ENCODE measurements around the gene CFAP46.

Gene CFAP46

DNA sequence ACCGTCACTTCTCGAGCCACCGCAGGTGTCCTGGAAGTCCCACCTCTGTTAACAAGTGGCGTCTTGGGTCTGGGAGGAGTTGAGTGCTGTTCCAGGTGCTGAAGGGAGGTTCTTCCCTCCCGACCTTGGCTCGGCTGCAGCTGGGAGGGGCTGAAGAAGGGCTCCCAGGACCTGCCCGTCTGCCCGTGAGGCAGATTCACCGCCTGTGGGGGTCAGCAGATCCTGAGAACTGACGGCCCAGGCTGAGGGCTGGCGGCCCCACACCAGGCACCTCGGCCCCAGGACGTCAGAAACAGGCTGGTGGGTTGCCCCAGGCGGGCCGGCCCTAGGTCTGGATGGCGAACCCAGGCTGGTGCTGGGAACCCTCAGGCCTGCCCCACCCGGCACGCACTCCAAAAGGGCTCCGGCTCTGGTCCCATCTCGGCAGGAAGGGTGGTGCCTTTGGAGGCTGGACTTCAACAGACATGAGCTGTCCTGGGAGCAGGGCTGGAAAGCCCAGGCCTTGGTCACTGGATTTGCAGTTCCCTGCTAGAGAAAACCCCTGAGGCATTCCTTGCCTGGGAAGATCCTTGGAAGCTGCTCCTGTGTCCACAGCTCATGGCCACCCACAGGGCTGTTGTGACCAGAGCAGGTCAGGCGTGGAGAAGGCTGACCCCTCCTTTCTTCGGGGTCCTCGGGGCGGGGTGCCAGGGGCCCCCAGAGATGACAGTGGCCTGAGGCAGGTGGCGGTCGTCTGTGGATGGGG, 42.6 kb upstream of the CFAP46 start:
- Histone ChIP-seq H3K4me1 (ENCODE audit: insufficient read depth, low read length) (no peaks in the 10 kb centered on the region), H3K27ac (ENCODE audit: low read depth, low read length) (no peak overlapping the region), H3K4me3 (ENCODE audit: low read depth in 1 of 2, low read length in 2 of 2) (no peak overlapping the region), H3K27me3 (ENCODE audit: control insufficient read depth in 1 of 2, insufficient read depth in 2 of 2, low read length in 2 of 2) (peaks cover 0 to 4% of the 10 kb centered on the region in 2 donors), H3K9ac (ENCODE audit: low read length) (no peak overlapping the region), H3K9me3 (ENCODE audit: low read length) (no peaks in the 10 kb centered on the region), H3K36me3 (ENCODE audit: insufficient read depth, low read length) (no peaks in the 10 kb centered on the region)

GRCh38 chr10:132984008-132984295, 41.6 kb upstream of the CFAP46 start:
- Histone ChIP-seq H3K4me1 (ENCODE audit: insufficient read depth, low read length) (no peaks in the 10 kb centered on the region), H3K27ac (ENCODE audit: low read depth, low read length) (no peak overlapping the region), H3K27me3 (ENCODE audit: control insufficient read depth in 1 of 2, insufficient read depth in 2 of 2, low read length in 2 of 2) (peaks cover 0 to 4% of the 10 kb centered on the region in 2 donors), H3K9ac (ENCODE audit: low read length) (no peak overlapping the region), H3K36me3 (ENCODE audit: insufficient read depth, low read length) (no peaks in the 10 kb centered on the region), H3K4me3 (ENCODE audit: low read depth in 1 of 2, low read length in 2 of 2) (no peak overlapping the region), H3K9me3 (ENCODE audit: low read length) (no peaks in the 10 kb centered on the region)

DNA sequence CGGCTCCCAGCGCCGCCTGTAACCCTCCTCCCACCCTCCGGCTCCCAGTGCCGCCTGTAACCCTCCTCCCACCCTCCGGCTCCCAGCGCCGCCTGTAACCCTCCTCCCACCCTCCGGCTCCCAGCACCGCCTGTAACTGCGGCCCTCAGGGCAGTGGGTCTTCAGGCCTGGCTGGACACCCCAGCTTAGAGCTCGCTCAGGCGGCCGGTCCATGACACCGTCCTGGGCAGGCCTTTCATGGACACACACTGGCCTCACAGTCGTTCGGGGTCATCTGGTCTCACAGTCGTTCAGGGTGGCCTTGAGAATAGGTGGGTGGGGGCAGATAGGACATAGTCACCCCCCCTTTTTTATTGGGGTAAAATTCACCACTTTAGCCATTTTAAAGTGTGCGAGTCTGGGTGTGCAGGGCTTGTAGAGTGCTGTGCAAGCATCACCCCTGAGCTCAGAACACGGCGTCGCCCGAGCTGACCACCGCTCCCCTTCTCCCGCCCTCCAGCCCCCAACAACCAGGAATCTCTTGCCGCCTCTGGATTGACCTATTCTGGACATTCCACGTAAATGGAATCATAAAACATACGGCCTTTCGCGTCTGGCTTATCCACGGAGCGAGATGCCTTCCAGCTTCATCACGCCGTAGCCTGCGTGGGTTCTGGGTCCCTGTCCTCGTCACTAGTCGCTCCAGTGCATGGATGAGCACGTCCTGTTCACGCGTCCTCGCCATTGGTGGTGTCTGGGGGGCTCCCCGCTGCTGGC, 41.1 kb upstream of the CFAP46 start:
- no peaks in the 10 kb centered on the region for H3K9me3 ChIP-seq (ENCODE audit: low read length)
- peaks cover 0 to 4% of the 10 kb centered on the region in 2 donors for H3K27me3 ChIP-seq (ENCODE audit: control insufficient read depth in 1 of 2, insufficient read depth in 2 of 2, low read length in 2 of 2)
- H3K36me3 ChIP-seq (ENCODE audit: insufficient read depth, low read length), result no peaks in the 10 kb centered on the region
- H3K27ac ChIP-seq (ENCODE audit: low read depth, low read length), result no peak overlapping the region
- H3K4me3 ChIP-seq (ENCODE audit: low read depth in 1 of 2, low read length in 2 of 2), result no peak overlapping the region
- H3K4me1 ChIP-seq (ENCODE audit: insufficient read depth, low read length), result no peaks in the 10 kb centered on the region
- no peak overlapping the region for H3K9ac ChIP-seq (ENCODE audit: low read length)

DNA sequence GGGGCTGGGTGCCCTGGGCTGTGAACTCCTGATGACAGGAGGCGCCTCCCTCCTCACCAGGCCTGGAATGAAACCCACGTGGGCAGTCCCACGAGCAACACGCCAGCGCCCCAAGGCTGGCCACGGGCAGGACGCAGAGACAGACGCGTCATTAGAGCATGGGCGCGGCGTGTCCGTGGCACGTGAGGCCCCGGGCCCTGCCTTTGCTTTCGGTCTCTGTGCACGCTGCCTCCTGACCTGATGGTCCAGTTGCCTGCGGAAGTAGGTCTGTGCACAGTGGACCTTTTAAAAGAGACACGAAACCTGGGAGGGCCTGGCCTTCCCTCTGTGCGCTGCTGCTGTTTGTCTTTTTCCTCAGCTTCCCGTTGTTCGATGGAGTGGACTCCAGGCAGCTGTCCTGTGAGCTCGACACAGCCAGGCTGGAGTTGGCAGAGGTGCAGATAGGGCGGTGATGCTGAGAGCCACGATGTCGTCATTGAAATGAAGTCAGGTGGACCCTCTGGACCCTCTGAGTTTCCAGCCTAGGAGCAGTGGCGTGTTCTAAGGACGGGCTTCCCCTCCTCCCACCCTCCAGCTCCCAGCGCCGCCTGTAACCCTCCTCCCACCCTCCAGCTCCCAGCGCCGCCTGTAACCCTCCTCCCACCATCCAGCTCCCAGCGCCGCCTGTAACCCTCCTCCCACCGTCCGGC, 40.1 kb upstream of the CFAP46 start:
- Histone ChIP-seq H3K4me1 (ENCODE audit: insufficient read depth, low read length) (no peaks in the 10 kb centered on the region), H3K27me3 (ENCODE audit: control insufficient read depth in 1 of 2, insufficient read depth in 2 of 2, low read length in 2 of 2) (peaks cover 0 to 4% of the 10 kb centered on the region in 2 donors), H3K9me3 (ENCODE audit: low read length) (no peaks in the 10 kb centered on the region), H3K4me3 (ENCODE audit: low read depth in 1 of 2, low read length in 2 of 2) (no peak overlapping the region), H3K9ac (ENCODE audit: low read length) (no peak overlapping the region), H3K27ac (ENCODE audit: low read depth, low read length) (no peak overlapping the region), H3K36me3 (ENCODE audit: insufficient read depth, low read length) (no peaks in the 10 kb centered on the region)

GRCh38 chr10:132981746-132982145, 39.4 kb upstream of the CFAP46 start:
- no peak overlapping the region for H3K9ac ChIP-seq (ENCODE audit: low read length)
- no peaks in the 10 kb centered on the region for H3K9me3 ChIP-seq (ENCODE audit: low read length)
- H3K36me3 ChIP-seq (ENCODE audit: insufficient read depth, low read length), result no peaks in the 10 kb centered on the region
- H3K27me3 ChIP-seq (ENCODE audit: control insufficient read depth in 1 of 2, insufficient read depth in 2 of 2, low read length in 2 of 2), result peaks cover 0 to 4% of the 10 kb centered on the region in 2 donors
- no peaks in the 10 kb centered on the region for H3K4me1 ChIP-seq (ENCODE audit: insufficient read depth, low read length)
- no peak overlapping the region for H3K27ac ChIP-seq (ENCODE audit: low read depth, low read length)
- H3K4me3 ChIP-seq (ENCODE audit: low read depth in 1 of 2, low read length in 2 of 2), result no peak overlapping the region

GRCh38 chr10:132981173-132981555, 38.8 kb upstream of the CFAP46 start:
- H3K4me1 ChIP-seq (ENCODE audit: insufficient read depth, low read length), result no peaks in the 10 kb centered on the region
- H3K4me3 ChIP-seq (ENCODE audit: low read depth in 1 of 2, low read length in 2 of 2), result no peak overlapping the region
- H3K9ac ChIP-seq (ENCODE audit: low read length), result no peak overlapping the region
- H3K27ac ChIP-seq (ENCODE audit: low read depth, low read length), result no peak overlapping the region
- H3K27me3 ChIP-seq (ENCODE audit: control insufficient read depth in 1 of 2, insufficient read depth in 2 of 2, low read length in 2 of 2), result peaks cover 0 to 4% of the 10 kb centered on the region in 2 donors
- no peaks in the 10 kb centered on the region for H3K36me3 ChIP-seq (ENCODE audit: insufficient read depth, low read length)
- no peaks in the 10 kb centered on the region for H3K9me3 ChIP-seq (ENCODE audit: low read length)

DNA sequence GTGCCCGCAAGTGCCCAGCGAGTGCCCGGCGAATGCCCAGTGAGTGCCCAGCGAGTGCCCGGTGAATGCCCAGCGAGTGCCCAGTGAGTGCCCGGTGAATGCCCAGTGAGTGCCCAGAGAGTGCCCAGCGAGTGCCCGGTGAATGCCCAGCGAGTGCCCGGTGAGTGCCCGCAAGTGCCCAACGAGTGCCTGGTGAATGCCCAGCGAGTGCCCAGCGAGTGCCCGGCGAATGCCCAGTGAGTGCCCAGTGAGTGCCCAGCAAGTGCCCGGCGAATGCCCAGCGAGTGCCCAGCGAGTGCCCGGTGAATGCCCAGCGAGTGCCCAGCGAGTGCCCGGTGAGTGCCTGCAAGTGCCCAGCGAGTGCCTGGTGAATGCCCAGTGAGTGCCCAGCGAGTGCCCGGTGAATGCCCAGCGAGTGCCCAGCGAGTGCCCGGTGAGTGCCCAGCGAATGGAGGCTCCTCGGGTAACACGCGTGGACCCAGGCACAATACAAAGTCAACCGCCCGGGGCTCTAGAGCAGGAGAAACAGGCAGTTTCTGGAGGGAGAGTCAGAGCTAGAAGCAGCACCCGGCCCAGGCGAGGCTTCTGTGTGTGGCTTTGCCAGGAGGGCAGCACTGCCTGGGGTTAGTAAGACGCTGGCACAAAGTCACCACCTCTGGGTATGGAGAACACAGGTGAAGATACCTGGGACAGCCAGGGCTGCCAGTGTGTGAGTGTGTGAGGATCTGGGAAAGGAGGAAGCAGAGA, 38.2 kb upstream of the CFAP46 start:
- Histone ChIP-seq H3K36me3 (ENCODE audit: insufficient read depth, low read length) (no peaks in the 10 kb centered on the region), H3K9me3 (ENCODE audit: low read length) (no peaks in the 10 kb centered on the region), H3K4me1 (ENCODE audit: insufficient read depth, low read length) (no peaks in the 10 kb centered on the region), H3K27me3 (ENCODE audit: control insufficient read depth in 1 of 2, insufficient read depth in 2 of 2, low read length in 2 of 2) (peaks cover 0 to 8% of the 10 kb centered on the region in 2 donors), H3K4me3 (ENCODE audit: low read depth in 1 of 2, low read length in 2 of 2) (no peak overlapping the region), H3K27ac (ENCODE audit: low read depth, low read length) (no peak overlapping the region), H3K9ac (ENCODE audit: low read length) (no peak overlapping the region)

DNA sequence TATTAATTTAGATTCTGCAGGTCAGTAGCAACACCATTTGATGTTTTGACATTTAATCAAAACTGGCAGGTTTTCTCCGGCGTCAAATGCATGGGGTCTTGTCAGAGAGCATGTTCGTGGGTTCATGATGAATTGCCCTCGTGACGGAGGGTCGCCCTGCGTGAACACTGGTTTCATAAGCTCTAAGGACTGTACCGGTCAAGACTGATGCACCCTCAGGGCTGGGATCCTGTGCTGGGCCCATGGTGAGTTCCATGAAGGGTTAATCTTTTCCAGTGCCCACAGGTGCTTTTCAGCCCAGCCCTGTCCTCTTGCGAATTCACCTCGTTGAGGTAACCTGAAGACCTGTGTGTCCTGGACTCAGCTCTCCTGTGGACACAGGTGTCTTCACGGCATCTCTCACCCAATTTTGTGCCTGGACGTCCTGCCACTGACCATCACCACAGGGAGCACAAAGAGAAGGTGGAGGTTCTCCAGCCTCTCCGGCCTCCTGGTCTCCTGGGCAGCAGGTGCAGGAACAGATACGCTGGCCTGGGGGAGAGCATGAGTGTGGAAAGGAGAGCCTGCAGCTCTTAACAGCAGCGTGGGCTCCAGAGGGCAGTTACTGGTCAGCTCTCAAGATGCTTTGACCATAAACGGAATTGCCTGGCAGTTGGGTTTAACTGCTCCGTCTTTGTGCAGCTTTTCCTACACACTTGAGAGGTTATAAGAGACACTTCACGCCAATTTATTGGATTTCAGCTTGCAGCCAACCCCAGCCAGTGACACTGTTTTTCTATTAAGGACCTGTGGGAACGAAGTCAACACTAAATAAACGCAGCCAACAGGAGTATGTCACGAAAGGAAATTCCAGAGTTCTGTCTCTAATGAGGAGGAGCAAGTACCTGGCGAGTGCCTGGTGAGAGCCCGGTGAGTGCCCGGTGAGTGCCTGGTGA, 37.4 kb upstream of the CFAP46 start:
- H3K4me3 ChIP-seq (ENCODE audit: low read depth in 1 of 2, low read length in 2 of 2), result no peak overlapping the region
- peaks cover 0 to 16% of the 10 kb centered on the region in 2 donors for H3K27me3 ChIP-seq (ENCODE audit: control insufficient read depth in 1 of 2, insufficient read depth in 2 of 2, low read length in 2 of 2)

GRCh38 chr10:132978542-132978941, 36.2 kb upstream of the CFAP46 start:
- Histone ChIP-seq H3K36me3 (ENCODE audit: insufficient read depth, low read length) (no peaks in the 10 kb centered on the region), H3K4me3 (ENCODE audit: low read depth in 1 of 2, low read length in 2 of 2) (no peak overlapping the region), H3K27ac (ENCODE audit: low read depth, low read length) (no peak overlapping the region), H3K27me3 (ENCODE audit: control insufficient read depth in 1 of 2, insufficient read depth in 2 of 2, low read length in 2 of 2) (peaks cover 0 to 23% of the 10 kb centered on the region in 2 donors), H3K9me3 (ENCODE audit: low read length) (no peaks in the 10 kb centered on the region), H3K4me1 (ENCODE audit: insufficient read depth, low read length) (no peaks in the 10 kb centered on the region), H3K9ac (ENCODE audit: low read length) (no peak overlapping the region)

More for the DNA sequence above, 37.4 kb upstream of the CFAP46 start:
- Histone ChIP-seq H3K27ac (ENCODE audit: low read depth, low read length) (no peak overlapping the region), H3K9ac (ENCODE audit: low read length) (no peak overlapping the region), H3K36me3 (ENCODE audit: insufficient read depth, low read length) (no peaks in the 10 kb centered on the region), H3K4me1 (ENCODE audit: insufficient read depth, low read length) (no peaks in the 10 kb centered on the region), H3K9me3 (ENCODE audit: low read length) (no peaks in the 10 kb centered on the region)

DNA sequence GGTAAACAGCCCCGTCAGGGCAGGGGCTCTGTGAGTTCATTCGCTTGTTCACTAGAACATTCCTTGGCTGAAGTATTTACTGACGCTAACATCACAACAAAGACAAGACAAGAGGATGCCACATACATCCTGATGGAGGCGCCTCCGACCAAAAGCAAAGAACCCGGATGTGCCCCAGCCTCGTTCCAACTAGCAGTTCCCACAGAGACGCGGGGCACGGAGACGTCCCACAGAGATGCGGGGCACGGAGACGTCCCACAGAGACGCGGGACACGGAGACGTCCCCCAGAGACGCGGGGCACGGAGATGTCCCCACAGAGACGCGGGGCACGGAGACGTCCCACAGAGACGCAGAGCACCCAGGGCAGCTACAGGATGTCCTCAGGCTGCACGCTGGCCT, 35.4 kb upstream of the CFAP46 start:
- no peak overlapping the region for H3K9ac ChIP-seq (ENCODE audit: low read length)
- H3K4me3 ChIP-seq (ENCODE audit: low read depth in 1 of 2, low read length in 2 of 2), result no peak overlapping the region
- H3K27ac ChIP-seq (ENCODE audit: low read depth, low read length), result no peak overlapping the region
- H3K36me3 ChIP-seq (ENCODE audit: insufficient read depth, low read length), result no peaks in the 10 kb centered on the region
- no peaks in the 10 kb centered on the region for H3K9me3 ChIP-seq (ENCODE audit: low read length)
- H3K4me1 ChIP-seq (ENCODE audit: insufficient read depth, low read length), result no peaks in the 10 kb centered on the region
- peaks cover 0 to 30% of the 10 kb centered on the region in 2 donors for H3K27me3 ChIP-seq (ENCODE audit: control insufficient read depth in 1 of 2, insufficient read depth in 2 of 2, low read length in 2 of 2)
